IMR-90 (cell line): ENCODE results near the gene SLFNL1.

ENCODE experiments used
- CEBPB ChIP-seq: IDR thresholded peaks from 2 replicates; pipeline ENCODE4 v1.6.1; 2012; ENCODE audit warnings: low read depth, low read length, improper control_type of control experiment
- CHD1 ChIP-seq: IDR thresholded peaks from 2 replicates; pipeline ENCODE4 v1.6.1; 2012; ENCODE audit warnings: low read depth, low read length, improper control_type of control experiment
- MAFK ChIP-seq: IDR thresholded peaks from 2 replicates; pipeline ENCODE4 v1.6.1; 2012; ENCODE audit warnings: low read depth, low read length, improper control_type of control experiment
- MAZ ChIP-seq: IDR thresholded peaks from 2 replicates; pipeline ENCODE4 v1.6.1; 2012; ENCODE audit warnings: low read depth, mild to moderate bottlenecking, low read length, improper control_type of control experiment, moderate library complexity, borderline replicate concordance
- POLR2A ChIP-seq: IDR thresholded peaks from 2 replicates; pipeline ENCODE4 v1.6.1; 2012; ENCODE audit warnings: mild to moderate bottlenecking, low read depth, low read length
- RAD21 ChIP-seq: IDR thresholded peaks from 2 replicates; pipeline ENCODE4 v1.6.1; 2012; ENCODE audit warnings: low read length, improper control_type of control experiment
- RCOR1 ChIP-seq: IDR thresholded peaks from 2 replicates; pipeline ENCODE4 v1.6.1; 2012; ENCODE audit warnings: mild to moderate bottlenecking, low read length, improper control_type of control experiment; ENCODE audit not compliant: insufficient replicate concordance
- RFX5 ChIP-seq: IDR thresholded peaks from 2 replicates; pipeline ENCODE4 v1.8.0; 2012; ENCODE audit warnings: low read depth, mild to moderate bottlenecking, low read length, moderate library complexity
- SMC3 ChIP-seq: fragments of 150-350 bp; IDR thresholded peaks from 2 replicates; pipeline ENCODE4 v1.6.1; 2016; ENCODE audit warnings: low read depth, mild to moderate bottlenecking, antibody characterized with exemption, low read length, moderate library complexity
- USF2 ChIP-seq: fragments of 150-350 bp; IDR thresholded peaks from 2 replicates; pipeline ENCODE4 v1.6.1; 2017; ENCODE audit warnings: mild to moderate bottlenecking, antibody characterized with exemption, low read length, low read depth
- TF ChIP-seq, protein P1 (sequence below): conservative IDR thresholded peaks from 2 replicates; pipeline ENCODE4 v1.5.1; 2012; ENCODE audit warnings: mild to moderate bottlenecking, low read depth, low read length, improper control_type of control experiment
- TF ChIP-seq, protein P2 (sequence below): fragments of 150-350 bp; IDR thresholded peaks from 2 replicates; pipeline ENCODE4 v1.6.1; 2016; ENCODE audit warnings: low read depth, mild to moderate bottlenecking, low read length, moderate library complexity, borderline replicate concordance

GRCh38 chr1:41009466-41009865 is 12.1 kb downstream of the SLFNL1 start:
- TF ChIP-seq, protein P1, sequence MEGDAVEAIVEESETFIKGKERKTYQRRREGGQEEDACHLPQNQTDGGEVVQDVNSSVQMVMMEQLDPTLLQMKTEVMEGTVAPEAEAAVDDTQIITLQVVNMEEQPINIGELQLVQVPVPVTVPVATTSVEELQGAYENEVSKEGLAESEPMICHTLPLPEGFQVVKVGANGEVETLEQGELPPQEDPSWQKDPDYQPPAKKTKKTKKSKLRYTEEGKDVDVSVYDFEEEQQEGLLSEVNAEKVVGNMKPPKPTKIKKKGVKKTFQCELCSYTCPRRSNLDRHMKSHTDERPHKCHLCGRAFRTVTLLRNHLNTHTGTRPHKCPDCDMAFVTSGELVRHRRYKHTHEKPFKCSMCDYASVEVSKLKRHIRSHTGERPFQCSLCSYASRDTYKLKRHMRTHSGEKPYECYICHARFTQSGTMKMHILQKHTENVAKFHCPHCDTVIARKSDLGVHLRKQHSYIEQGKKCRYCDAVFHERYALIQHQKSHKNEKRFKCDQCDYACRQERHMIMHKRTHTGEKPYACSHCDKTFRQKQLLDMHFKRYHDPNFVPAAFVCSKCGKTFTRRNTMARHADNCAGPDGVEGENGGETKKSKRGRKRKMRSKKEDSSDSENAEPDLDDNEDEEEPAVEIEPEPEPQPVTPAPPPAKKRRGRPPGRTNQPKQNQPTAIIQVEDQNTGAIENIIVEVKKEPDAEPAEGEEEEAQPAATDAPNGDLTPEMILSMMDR, result no peak
- TF ChIP-seq, protein P2, sequence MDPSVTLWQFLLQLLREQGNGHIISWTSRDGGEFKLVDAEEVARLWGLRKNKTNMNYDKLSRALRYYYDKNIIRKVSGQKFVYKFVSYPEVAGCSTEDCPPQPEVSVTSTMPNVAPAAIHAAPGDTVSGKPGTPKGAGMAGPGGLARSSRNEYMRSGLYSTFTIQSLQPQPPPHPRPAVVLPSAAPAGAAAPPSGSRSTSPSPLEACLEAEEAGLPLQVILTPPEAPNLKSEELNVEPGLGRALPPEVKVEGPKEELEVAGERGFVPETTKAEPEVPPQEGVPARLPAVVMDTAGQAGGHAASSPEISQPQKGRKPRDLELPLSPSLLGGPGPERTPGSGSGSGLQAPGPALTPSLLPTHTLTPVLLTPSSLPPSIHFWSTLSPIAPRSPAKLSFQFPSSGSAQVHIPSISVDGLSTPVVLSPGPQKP, result no peak
- TF ChIP-seq RAD21, result no peak
- no peak for TF ChIP-seq CEBPB
- no peak for TF ChIP-seq POLR2A
- no peak for TF ChIP-seq RCOR1
- TF ChIP-seq CHD1, result no peak
- no peak for TF ChIP-seq RFX5
- TF ChIP-seq SMC3, result no peak
- no peak for TF ChIP-seq USF2
- no peak for TF ChIP-seq MAFK
- TF ChIP-seq MAZ, result no peak
